HS-5 (cell line): Measurements from ENCODE around the gene NGFR.

Source experiments
- DNase-seq: peaks from one replicate; pipeline ENCODE4 v3.0.0-alpha.2; 2012; ENCODE audit warnings: low read depth

The NGFR gene

GRCh38 chr17:49494986-49495841 is at the start of gene NGFR:
NGFR (plus strand) TSS chr17:49495293; CDS start chr17:49495418, 125 bp downstream.
- DNase-seq = no peak

- no peak for DNase-seq
These were observed 49.5 kb upstream of the NGFR start for GRCh38 chr17:49445591-49445990.

GRCh38 chr17:49447628-49448302 is 47.3 kb upstream of the NGFR start:
- DNase-seq = no peak

GRCh38 chr17:49450181-49450580 is 44.9 kb upstream of the NGFR start:
- no peak for DNase-seq

GRCh38 chr17:49450735-49451134 is 44.4 kb upstream of the NGFR start:
- DNase-seq = no peak

GRCh38 chr17:49452201-49452600 is 42.9 kb upstream of the NGFR start:
- DNase-seq = no peak

GRCh38 chr17:49452661-49453060 is 42.4 kb upstream of the NGFR start:
- DNase-seq = no peak

- DNase-seq = no peak
These were observed 41.0 kb upstream of the NGFR start for GRCh38 chr17:49454050-49454449.

GRCh38 chr17:49455272-49455861 is 39.7 kb upstream of the NGFR start:
- no peak for DNase-seq

- DNase-seq = peak; percentile 30
These were observed 38.7 kb upstream of the NGFR start for GRCh38 chr17:49456183-49456965.

- no peak for DNase-seq
These were observed 37.2 kb upstream of the NGFR start for GRCh38 chr17:49457564-49458535.

- DNase-seq = no peak
These were observed 35.6 kb upstream of the NGFR start for GRCh38 chr17:49459401-49459984.

GRCh38 chr17:49460401-49460800 is 34.7 kb upstream of the NGFR start:
- no peak for DNase-seq

- DNase-seq = no peak
These were observed 33.5 kb upstream of the NGFR start for GRCh38 chr17:49461580-49461979.

GRCh38 chr17:49464049-49464448 is 31.0 kb upstream of the NGFR start:
- no peak for DNase-seq

- no peak for DNase-seq
These were observed 29.7 kb upstream of the NGFR start for GRCh38 chr17:49465331-49465903.

- DNase-seq = no peak
These were observed 28.7 kb upstream of the NGFR start for GRCh38 chr17:49466436-49466835.

GRCh38 chr17:49467175-49467574 is 27.9 kb upstream of the NGFR start:
- DNase-seq = no peak

- DNase-seq = no peak
These were observed 26.2 kb upstream of the NGFR start for GRCh38 chr17:49468811-49469385.
